Thoracic aorta (tissue), 2 donors: Measurements from ENCODE around the gene DICER1. TPM values are rescaled to one million over a fixed set of nuclear protein-coding genes. Genes with fewer than 3 reads are reported as not detected.
"Not testable (repeated sequence)": the region's sequence is repeated elsewhere in the genome, so short reads cannot be mapped to it uniquely, and the experiment has no call there.

Experiments used
- ATAC-seq: fragments of 150-250 bp; one replicate; pipeline ENCODE4 v1.8.0; 2017; ENCODE audit warnings: low read depth; ENCODE audit not compliant: insufficient number of reproducible peaks, low FRiP score
- DNase-seq: peaks from one replicate; pipeline ENCODE4 v3.0.0-alpha.2; 2020; ENCODE audit warnings: low spot score
- H3K27ac ChIP-seq, 2 donors: fragments of 200-600 bp; sonication (generic); 1 replicate in 1 of 2; 2 replicates in 1 of 2; pipeline ENCODE4 v1.5.1; 2016; ENCODE audit warnings: mild to moderate bottlenecking in 2 of 2, moderate library complexity in 2 of 2
- H3K27me3 ChIP-seq: fragments of 200-600 bp; sonication (generic); replicated peaks from 2 replicates; pipeline ENCODE4 v1.6.0; 2016; ENCODE audit warnings: mild to moderate bottlenecking; ENCODE audit not compliant: insufficient read depth
- H3K36me3 ChIP-seq: fragments of 200-600 bp; sonication (generic); one replicate; pipeline ENCODE4 v1.5.1; 2016
- H3K4me1 ChIP-seq, 2 donors: fragments of 200-600 bp; sonication (generic); 1 replicate in 1 of 2; 2 replicates in 1 of 2; pipeline versions ENCODE4 v1.5.1 to v1.6.0; 2016; ENCODE audit warnings: low read depth in 2 of 2, mild to moderate bottlenecking in 1 of 2; ENCODE audit not compliant: control insufficient read depth in 1 of 2
- H3K4me3 ChIP-seq: fragments of 200-600 bp; sonication (generic); 2 replicates; pipeline ENCODE4 v1.5.1; 2016; ENCODE audit warnings: mild to moderate bottlenecking
- H3K9me3 ChIP-seq: fragments of 200-600 bp; sonication (generic); 2 replicates; pipeline ENCODE4 v1.5.1; 2016
- total RNA-seq, 2 donors: library from RNA; depleted of rRNA; stranded (reverse); fragments of >200 nt; gene quantifications; one replicate each; pipeline versions ENCODE4 v1.1.0 to v1.2.3, GENCODE V29; 2016
- TF ChIP-seq, protein P1 (sequence below): fragments of 200-600 bp; sonication (generic); IDR thresholded peaks from one replicate; pipeline ENCODE4 v1.5.1; 2019; ENCODE audit warnings: antibody characterized with exemption

Gene DICER1, protein sequence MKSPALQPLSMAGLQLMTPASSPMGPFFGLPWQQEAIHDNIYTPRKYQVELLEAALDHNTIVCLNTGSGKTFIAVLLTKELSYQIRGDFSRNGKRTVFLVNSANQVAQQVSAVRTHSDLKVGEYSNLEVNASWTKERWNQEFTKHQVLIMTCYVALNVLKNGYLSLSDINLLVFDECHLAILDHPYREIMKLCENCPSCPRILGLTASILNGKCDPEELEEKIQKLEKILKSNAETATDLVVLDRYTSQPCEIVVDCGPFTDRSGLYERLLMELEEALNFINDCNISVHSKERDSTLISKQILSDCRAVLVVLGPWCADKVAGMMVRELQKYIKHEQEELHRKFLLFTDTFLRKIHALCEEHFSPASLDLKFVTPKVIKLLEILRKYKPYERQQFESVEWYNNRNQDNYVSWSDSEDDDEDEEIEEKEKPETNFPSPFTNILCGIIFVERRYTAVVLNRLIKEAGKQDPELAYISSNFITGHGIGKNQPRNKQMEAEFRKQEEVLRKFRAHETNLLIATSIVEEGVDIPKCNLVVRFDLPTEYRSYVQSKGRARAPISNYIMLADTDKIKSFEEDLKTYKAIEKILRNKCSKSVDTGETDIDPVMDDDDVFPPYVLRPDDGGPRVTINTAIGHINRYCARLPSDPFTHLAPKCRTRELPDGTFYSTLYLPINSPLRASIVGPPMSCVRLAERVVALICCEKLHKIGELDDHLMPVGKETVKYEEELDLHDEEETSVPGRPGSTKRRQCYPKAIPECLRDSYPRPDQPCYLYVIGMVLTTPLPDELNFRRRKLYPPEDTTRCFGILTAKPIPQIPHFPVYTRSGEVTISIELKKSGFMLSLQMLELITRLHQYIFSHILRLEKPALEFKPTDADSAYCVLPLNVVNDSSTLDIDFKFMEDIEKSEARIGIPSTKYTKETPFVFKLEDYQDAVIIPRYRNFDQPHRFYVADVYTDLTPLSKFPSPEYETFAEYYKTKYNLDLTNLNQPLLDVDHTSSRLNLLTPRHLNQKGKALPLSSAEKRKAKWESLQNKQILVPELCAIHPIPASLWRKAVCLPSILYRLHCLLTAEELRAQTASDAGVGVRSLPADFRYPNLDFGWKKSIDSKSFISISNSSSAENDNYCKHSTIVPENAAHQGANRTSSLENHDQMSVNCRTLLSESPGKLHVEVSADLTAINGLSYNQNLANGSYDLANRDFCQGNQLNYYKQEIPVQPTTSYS (N-terminal part only)
- 10 to 100 TPM; 56.3 to 92.5 TPM for total RNA-seq

DNA sequence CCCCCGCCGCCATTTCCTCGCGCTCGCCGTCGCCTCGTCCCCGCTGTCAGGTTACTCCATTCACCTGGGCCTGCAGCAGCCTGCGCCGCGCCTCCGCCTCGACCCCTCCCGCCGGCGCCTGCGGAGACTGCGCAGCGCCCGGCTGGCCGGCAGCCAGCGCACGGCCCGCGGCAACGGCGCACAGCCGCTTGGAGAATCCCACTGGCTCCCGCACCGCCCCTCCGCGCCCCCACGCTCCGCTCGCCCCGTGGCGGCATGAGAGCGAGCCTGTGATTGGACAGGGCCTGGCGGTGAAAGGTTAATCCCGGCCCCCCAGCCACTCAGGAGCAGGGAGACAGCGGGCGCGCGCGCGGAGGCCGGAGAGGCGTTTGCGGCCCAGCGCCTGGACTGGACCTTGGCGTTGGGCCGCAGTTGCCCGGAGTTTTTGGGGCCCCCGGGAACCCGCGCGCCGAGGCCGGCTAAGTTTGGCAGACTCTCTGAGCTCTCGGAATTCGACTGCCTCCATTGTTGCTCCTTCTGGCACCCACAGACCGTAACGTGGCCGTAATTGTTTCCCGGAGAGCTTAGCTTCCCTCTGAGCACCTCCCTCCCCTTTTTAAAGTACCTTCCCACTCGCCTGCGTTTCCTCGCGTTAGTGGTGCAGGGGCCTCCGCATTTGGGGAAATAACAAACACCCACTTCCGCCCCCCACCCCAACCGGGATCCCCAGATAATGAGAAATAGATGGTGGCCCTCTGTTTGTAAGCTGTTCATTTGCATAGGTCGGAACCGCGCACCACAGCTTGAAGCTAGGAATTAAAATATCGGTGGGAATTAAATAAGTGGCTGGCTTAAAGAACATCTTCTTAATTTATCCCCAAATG lies at the start of gene DICER1:
DICER1 (minus strand) TSS at position 203 of the 863 bp plus-strand sequence. CDS start 24,071 bp downstream, outside the sequence.
- peak; percentile 87 for ATAC-seq
- TF ChIP-seq, protein P1, sequence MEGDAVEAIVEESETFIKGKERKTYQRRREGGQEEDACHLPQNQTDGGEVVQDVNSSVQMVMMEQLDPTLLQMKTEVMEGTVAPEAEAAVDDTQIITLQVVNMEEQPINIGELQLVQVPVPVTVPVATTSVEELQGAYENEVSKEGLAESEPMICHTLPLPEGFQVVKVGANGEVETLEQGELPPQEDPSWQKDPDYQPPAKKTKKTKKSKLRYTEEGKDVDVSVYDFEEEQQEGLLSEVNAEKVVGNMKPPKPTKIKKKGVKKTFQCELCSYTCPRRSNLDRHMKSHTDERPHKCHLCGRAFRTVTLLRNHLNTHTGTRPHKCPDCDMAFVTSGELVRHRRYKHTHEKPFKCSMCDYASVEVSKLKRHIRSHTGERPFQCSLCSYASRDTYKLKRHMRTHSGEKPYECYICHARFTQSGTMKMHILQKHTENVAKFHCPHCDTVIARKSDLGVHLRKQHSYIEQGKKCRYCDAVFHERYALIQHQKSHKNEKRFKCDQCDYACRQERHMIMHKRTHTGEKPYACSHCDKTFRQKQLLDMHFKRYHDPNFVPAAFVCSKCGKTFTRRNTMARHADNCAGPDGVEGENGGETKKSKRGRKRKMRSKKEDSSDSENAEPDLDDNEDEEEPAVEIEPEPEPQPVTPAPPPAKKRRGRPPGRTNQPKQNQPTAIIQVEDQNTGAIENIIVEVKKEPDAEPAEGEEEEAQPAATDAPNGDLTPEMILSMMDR: no peak
- H3K4me3 ChIP-seq: peak within 1 kb of the TSS; percentile 87
- peaks cover 20 to 39% of the 10 kb centered on the region in 2 donors for H3K4me1 ChIP-seq
- peak; percentile 89 for DNase-seq
- H3K27ac ChIP-seq: peak within 1 kb of the TSS; percentile 88 to 96
- H3K9me3 ChIP-seq: no peaks in the 10 kb centered on the region
- H3K27me3 ChIP-seq: no peaks in the 10 kb centered on the region
- no peaks in the 10 kb centered on the region for H3K36me3 ChIP-seq

DNA sequence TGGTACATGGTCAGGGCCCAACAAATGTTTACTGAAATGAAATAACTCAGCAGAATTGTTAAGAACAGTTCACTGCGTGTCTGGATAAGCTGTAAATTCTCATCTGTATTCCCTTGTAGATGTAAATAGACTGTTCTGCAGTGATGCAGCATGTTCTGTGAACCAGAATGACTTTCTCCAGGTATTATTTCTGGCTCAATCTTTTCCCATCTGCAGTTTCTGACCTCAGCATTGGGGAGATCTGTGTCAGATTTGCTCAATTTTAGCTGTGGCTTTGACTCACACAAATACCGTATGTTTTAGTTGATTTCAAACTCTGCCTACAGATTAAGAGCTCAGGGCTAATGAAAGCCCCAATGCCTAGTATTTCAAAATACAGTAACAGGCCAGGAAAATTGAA lies 49.2 kb upstream of the DICER1 start:
- Histone ChIP-seq H3K27ac (no peak overlapping the region), H3K27me3 (no peaks in the 10 kb centered on the region), H3K4me1 (no peaks in the 10 kb centered on the region), H3K4me3 (no peak overlapping the region), H3K9me3 (no peaks in the 10 kb centered on the region), H3K36me3 (no peaks in the 10 kb centered on the region)
- TF ChIP-seq, protein P1: no peak
- ATAC-seq (no peak), DNase-seq (no peak)

DNA sequence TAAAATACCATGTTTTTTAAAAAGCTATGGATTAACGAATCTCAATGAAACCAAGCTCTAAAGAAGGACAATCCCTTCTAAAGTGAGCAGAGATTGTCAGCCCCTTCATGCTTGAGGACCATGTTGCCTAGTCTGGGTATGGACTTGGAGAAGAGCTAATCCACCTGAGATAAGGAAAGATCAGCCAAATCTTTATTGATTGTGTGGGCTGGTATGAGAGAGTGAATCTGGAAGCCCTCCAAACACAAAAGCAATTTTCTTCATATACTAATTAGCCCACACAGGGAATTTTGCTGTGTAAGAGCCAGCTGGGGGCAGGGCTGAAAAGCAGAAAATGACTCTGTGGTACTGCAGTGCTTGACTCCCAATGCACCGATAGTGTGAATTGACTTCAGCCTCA lies 47.4 kb upstream of the DICER1 start:
- Histone ChIP-seq H3K9me3 (no peaks in the 10 kb centered on the region), H3K4me3 (no peak overlapping the region), H3K27ac (no peak overlapping the region), H3K4me1 (no peaks in the 10 kb centered on the region), H3K27me3 (no peaks in the 10 kb centered on the region), H3K36me3 (no peaks in the 10 kb centered on the region)
- no peak for ATAC-seq
- TF ChIP-seq, protein P1: no peak
- no peak for DNase-seq

DNA sequence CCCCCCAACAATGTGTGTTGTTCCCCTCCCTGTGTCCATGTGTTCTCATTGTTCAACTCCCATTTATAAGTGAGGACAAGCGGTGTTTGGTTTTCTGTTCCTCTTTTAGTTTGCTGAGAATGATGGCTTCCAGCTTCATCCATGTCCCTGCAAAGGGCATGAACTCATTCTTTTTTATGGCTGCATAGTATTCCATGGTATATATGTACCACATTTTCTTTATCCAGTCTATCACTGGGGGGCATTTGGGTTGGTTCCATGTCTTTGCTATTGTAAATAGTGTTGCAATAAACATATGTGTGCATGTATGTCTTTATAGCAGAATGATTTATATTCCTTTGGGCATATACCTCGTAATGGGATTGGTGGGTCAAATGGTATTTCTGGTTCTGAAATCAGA lies 44.4 kb upstream of the DICER1 start:
- not testable (repeated sequence) for H3K36me3 ChIP-seq, DNase-seq, H3K9me3 ChIP-seq, H3K27ac ChIP-seq, H3K27me3 ChIP-seq, ATAC-seq, H3K4me3 ChIP-seq, H3K4me1 ChIP-seq

DNA sequence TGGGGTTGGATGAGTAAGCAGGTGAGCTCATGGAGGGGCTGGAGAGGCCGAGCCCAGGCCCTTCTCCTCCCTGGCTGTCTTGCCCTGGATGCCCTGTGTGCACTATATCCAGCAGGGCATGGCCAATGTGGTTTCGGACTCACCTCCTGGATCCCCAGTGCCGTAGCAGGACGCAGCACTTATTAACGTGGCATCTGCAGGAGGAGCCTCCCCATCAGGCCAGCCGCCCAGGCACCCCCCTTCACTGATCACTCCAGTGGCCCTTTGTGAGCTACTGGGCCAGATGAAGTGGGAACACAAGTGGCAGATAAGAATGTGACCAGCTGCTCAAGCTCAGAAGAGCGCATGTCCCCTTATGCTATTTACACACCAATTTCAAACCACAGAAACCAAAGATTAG lies 43.1 kb upstream of the DICER1 start:
- ATAC-seq: no peak
- H3K4me1 ChIP-seq: no peaks in the 10 kb centered on the region
- H3K9me3 ChIP-seq: no peaks in the 10 kb centered on the region
- no peak for DNase-seq
- TF ChIP-seq, protein P1: no peak
- H3K4me3 ChIP-seq: no peak overlapping the region
- H3K36me3 ChIP-seq: no peaks in the 10 kb centered on the region
- H3K27ac ChIP-seq: no peak overlapping the region
- no peaks in the 10 kb centered on the region for H3K27me3 ChIP-seq
